ENCODE measurements around the gene IL12RB2. TPM values are rescaled to one million over a fixed set of nuclear protein-coding genes. Genes with fewer than 3 reads are reported as not detected.

IL12RB2 gene
- total and polyA plus RNA-seq, 2 of the 13 experiments (the other 11 are each of a cell fraction or from before 2014, with no cell fraction given) = not detected

DNA sequence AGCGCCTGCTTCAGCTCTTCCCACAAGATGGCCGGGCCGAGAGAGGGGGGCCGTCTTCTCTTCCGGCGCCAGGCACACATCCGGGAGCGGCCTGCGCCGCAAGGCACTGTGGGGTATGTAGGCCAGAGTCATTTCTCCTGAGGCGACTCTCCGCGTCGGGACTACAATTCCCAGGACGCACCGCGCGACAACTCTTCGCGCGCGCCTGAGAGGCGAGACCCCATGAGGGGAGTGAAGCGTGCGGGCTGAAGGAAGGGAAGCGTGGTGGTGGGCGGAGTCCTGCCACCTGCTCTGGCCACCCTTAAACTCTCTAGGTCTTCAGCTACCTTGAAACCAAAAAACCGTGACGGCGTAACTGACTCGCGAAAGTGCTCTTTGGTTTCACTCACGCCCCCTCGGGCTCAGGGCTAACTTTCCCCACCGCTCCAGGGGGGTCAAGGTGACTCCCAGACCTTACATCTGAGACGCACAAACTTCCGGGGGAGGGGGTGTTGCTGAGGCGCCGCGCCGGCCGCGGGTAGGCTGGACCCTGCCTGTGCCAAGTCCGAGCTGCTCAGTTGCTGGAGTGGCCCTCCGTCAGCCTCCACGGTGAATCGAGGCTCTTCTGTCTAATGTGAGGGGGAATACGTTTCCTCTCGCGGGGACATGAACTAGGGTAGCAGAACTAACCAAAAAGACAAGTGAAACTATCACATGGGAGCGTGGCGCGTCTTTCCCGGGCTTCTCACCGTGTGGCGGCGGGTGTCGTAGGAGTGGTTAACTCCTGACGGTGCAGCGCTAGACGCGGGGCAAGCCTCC, 122.9 kb downstream of the IL12RB2 start, which contains the start of gene SERBP1 (continued):
- TF ChIP-seq MEF2D (CRISPR knock-in tag; IDR thresholded peaks at IDR 0.05) (0 out of 2 replicates have a peak, but pooled peaks have one; percentile 17), ELF3 (CRISPR knock-in tag; IDR thresholded peaks at IDR 0.05) (peak; percentile 54; the same call in 1 of the 2 replicates), ZNF790 (CRISPR knock-in tag; IDR thresholded peaks at IDR 0.05; ENCODE audit: borderline replicate concordance) (peak; percentile 50; the same call in 1 of the 2 replicates), ZNF12 (CRISPR knock-in tag; IDR thresholded peaks at IDR 0.05) (peak; percentile 38; the same call in 1 of the 2 replicates), ZNF253 (CRISPR knock-in tag; IDR thresholded peaks at IDR 0.05; ENCODE audit: borderline replicate concordance) (no peak), ZNF569 (CRISPR knock-in tag; IDR thresholded peaks at IDR 0.05; ENCODE audit: borderline replicate concordance) (0 out of 2 replicates have a peak, but pooled peaks have one; percentile 72), FLYWCH1 (CRISPR knock-in tag; IDR thresholded peaks at IDR 0.05) (no peak), ZNF256 (CRISPR knock-in tag; conservative IDR thresholded peaks at IDR 0.05) (no peak), RBM22 (optimal IDR thresholded peaks at IDR 0.05; ENCODE audit: low read length) (peak; percentile 25), REXO4 (CRISPR knock-in tag; IDR thresholded peaks at IDR 0.05; ENCODE audit: borderline replicate concordance) (no peak), NFYC (CRISPR knock-in tag; IDR thresholded peaks at IDR 0.05) (peak; percentile 43), ZNF3 (CRISPR knock-in tag; IDR thresholded peaks at IDR 0.05) (no peak), RXRB (CRISPR knock-in tag; IDR thresholded peaks at IDR 0.05; ENCODE audit: borderline replicate concordance) (peak; percentile 18; the same call in 1 of the 2 replicates), CHCHD3 (CRISPR knock-in tag; IDR thresholded peaks at IDR 0.05) (peak; percentile 35; the same call in 1 of the 2 replicates), ZNF572 (CRISPR knock-in tag; IDR thresholded peaks at IDR 0.05) (peak; percentile 60; the same call in 1 of the 2 replicates), ZNF614 (CRISPR knock-in tag; IDR thresholded peaks at IDR 0.05; ENCODE audit: borderline replicate concordance) (peak; percentile 70; the same call in 1 of the 2 replicates), ATF7-NPFF (CRISPR knock-in tag; IDR thresholded peaks at IDR 0.05; ENCODE audit: low read depth) (peak; percentile 63; the same call in 1 of the 2 replicates), NR2C2 (CRISPR knock-in tag; IDR thresholded peaks at IDR 0.05; ENCODE audit: borderline replicate concordance) (peak; percentile 90), ZFP41 (CRISPR knock-in tag; IDR thresholded peaks at IDR 0.05; ENCODE audit: borderline replicate concordance) (no peak), GRHL1 (CRISPR knock-in tag; conservative IDR thresholded peaks at IDR 0.05) (no peak), GFI1 (CRISPR knock-in tag; IDR thresholded peaks at IDR 0.05; ENCODE audit: borderline replicate concordance) (peak; percentile 62; the same call in 1 of the 2 replicates), HNRNPL (IDR thresholded peaks at IDR 0.05; ENCODE audit: low read depth, low read length) (no peak), JUND (CRISPR knock-in tag; IDR thresholded peaks at IDR 0.05) (no peak; the same call in 1 of the 2 replicates)
- TF ChIP-seq, protein P1, sequence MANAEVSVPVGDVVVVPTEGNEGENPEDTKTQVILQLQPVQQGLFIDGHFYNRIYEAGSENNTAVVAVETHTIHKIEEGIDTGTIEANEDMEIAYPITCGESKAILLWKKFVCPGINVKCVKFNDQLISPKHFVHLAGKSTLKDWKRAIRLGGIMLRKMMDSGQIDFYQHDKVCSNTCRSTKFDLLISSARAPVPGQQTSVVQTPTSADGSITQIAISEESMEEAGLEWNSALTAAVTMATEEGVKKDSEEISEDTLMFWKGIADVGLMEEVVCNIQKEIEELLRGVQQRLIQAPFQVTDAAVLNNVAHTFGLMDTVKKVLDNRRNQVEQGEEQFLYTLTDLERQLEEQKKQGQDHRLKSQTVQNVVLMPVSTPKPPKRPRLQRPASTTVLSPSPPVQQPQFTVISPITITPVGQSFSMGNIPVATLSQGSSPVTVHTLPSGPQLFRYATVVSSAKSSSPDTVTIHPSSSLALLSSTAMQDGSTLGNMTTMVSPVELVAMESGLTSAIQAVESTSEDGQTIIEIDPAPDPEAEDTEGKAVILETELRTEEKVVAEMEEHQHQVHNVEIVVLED (CRISPR knock-in tag; IDR thresholded peaks at IDR 0.05; ENCODE audit: borderline replicate concordance) = peak; percentile 94
- TF ChIP-seq, protein P2, sequence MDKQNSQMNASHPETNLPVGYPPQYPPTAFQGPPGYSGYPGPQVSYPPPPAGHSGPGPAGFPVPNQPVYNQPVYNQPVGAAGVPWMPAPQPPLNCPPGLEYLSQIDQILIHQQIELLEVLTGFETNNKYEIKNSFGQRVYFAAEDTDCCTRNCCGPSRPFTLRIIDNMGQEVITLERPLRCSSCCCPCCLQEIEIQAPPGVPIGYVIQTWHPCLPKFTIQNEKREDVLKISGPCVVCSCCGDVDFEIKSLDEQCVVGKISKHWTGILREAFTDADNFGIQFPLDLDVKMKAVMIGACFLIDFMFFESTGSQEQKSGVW (CRISPR knock-in tag; IDR thresholded peaks at IDR 0.05; ENCODE audit: borderline replicate concordance) = no peak
